Gastroesophageal sphincter (tissue), 3 donors: ENCODE data around the gene EFCAB5.

Experiments used
- EP300 ChIP-seq: sonication (generic); formaldehyde crosslinking; IDR thresholded peaks from one replicate; pipeline ENCODE4 v1.6.1; 2017; ENCODE audit warnings: antibody characterized with exemption, mild to moderate bottlenecking
- POLR2AphosphoS5 ChIP-seq: sonication (generic); formaldehyde crosslinking; IDR thresholded peaks from one replicate; pipeline ENCODE4 v1.6.1; 2017; ENCODE audit warnings: antibody characterized with exemption
- TF ChIP-seq, protein P1 (sequence below), 4 experiments: fragments of 200-600 bp in 2 of 4; fragments of 450-650 bp in 2 of 4; sonication (generic) in 1 of 4; IDR thresholded peaks; one replicate each; pipeline ENCODE4 v1.5.1; 2017 to 2019; ENCODE audit warnings: antibody characterized with exemption in 4 of 4, mild to moderate bottlenecking in 2 of 4, moderate library complexity in 2 of 4

- TF ChIP-seq, protein P1, sequence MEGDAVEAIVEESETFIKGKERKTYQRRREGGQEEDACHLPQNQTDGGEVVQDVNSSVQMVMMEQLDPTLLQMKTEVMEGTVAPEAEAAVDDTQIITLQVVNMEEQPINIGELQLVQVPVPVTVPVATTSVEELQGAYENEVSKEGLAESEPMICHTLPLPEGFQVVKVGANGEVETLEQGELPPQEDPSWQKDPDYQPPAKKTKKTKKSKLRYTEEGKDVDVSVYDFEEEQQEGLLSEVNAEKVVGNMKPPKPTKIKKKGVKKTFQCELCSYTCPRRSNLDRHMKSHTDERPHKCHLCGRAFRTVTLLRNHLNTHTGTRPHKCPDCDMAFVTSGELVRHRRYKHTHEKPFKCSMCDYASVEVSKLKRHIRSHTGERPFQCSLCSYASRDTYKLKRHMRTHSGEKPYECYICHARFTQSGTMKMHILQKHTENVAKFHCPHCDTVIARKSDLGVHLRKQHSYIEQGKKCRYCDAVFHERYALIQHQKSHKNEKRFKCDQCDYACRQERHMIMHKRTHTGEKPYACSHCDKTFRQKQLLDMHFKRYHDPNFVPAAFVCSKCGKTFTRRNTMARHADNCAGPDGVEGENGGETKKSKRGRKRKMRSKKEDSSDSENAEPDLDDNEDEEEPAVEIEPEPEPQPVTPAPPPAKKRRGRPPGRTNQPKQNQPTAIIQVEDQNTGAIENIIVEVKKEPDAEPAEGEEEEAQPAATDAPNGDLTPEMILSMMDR (IDR thresholded peaks at IDR 0.05): no peak
- TF ChIP-seq POLR2AphosphoS5 (no peak), EP300 (no peak)
Measured at GRCh38 chr17:29980261-29980660, 38.8 kb downstream of the EFCAB5 start.
